Osteoblast (primary cell): ENCODE results near the gene PPP1R3C. TPM values are rescaled to one million over a fixed set of nuclear protein-coding genes. Genes with fewer than 3 reads are reported as not detected.

Experiments
- DNase-seq: peaks from one replicate; pipeline ENCODE4 v3.0.0; 2011; ENCODE audit warnings: low spot score, mixed read lengths; ENCODE audit not compliant: insufficient read length; ENCODE audit errors: missing footprints
- H2AFZ ChIP-seq: 2 replicates; pipeline ENCODE4 v1.6.0; 2011; ENCODE audit warnings: mild to moderate bottlenecking, low read length
- H3K27ac ChIP-seq: 2 replicates; pipeline ENCODE4 v1.5.1; 2011; ENCODE audit warnings: mild to moderate bottlenecking, low read depth, low read length, moderate library complexity
- H3K27me3 ChIP-seq: 2 replicates; pipeline ENCODE4 v1.6.0; 2012; ENCODE audit warnings: mild to moderate bottlenecking, control low read depth, inconsistent platforms, low read length, moderate library complexity; ENCODE audit not compliant: insufficient read depth
- H3K36me3 ChIP-seq: 2 replicates; pipeline ENCODE4 v1.5.1; 2011; ENCODE audit warnings: mild to moderate bottlenecking, low read length, control low read depth, moderate library complexity; ENCODE audit not compliant: insufficient read depth
- H3K4me1 ChIP-seq: 2 replicates; pipeline ENCODE4 v1.5.1; 2011; ENCODE audit warnings: mild to moderate bottlenecking, low read length, control low read depth, moderate library complexity; ENCODE audit not compliant: insufficient read depth
- H3K4me2 ChIP-seq: 2 replicates; pipeline ENCODE4 v1.6.0; 2011; ENCODE audit warnings: mild to moderate bottlenecking, low read length; ENCODE audit not compliant: insufficient read depth
- H3K4me3 ChIP-seq: fragments of 200-600 bp; sonication (generic); 3 replicates; pipeline ENCODE4 v1.5.1; 2012; ENCODE audit warnings: mild to moderate bottlenecking, low read length, inconsistent platforms; ENCODE audit not compliant: insufficient read depth
- H3K79me2 ChIP-seq: 2 replicates; pipeline ENCODE4 v1.6.0; 2012; ENCODE audit warnings: mild to moderate bottlenecking, low read length, control low read depth, inconsistent platforms; ENCODE audit not compliant: insufficient read depth
- H3K9me3 ChIP-seq: 2 replicates; pipeline ENCODE4 v1.5.1; 2011; ENCODE audit warnings: low read depth, low read length, control low read depth
- H4K20me1 ChIP-seq: 2 replicates; pipeline ENCODE4 v1.6.0; 2012; ENCODE audit warnings: mild to moderate bottlenecking, low read length, control low read depth; ENCODE audit not compliant: insufficient read depth
- total RNA-seq: library from RNA; depleted of rRNA; stranded (reverse); fragments of >200 nt; gene quantifications from 2 replicates; pipeline ENCODE4 v1.2.3, GENCODE V29; 2012
- TF ChIP-seq, protein P1 (sequence below): IDR thresholded peaks from 2 replicates; pipeline ENCODE4 v1.5.1; 2011; ENCODE audit warnings: mild to moderate bottlenecking, low read depth, low read length, moderate library complexity; ENCODE audit errors: extremely low read depth

The PPP1R3C gene
- total RNA-seq, 1 donor, result 87.9 TPM

GRCh38 chr10:91616137-91616536 lies 16.7 kb downstream of the PPP1R3C start:
- DNase-seq, result no peak
- no peak overlapping the region for H3K4me2 ChIP-seq
- H3K4me3 ChIP-seq, result no peak overlapping the region
- TF ChIP-seq, protein P1, sequence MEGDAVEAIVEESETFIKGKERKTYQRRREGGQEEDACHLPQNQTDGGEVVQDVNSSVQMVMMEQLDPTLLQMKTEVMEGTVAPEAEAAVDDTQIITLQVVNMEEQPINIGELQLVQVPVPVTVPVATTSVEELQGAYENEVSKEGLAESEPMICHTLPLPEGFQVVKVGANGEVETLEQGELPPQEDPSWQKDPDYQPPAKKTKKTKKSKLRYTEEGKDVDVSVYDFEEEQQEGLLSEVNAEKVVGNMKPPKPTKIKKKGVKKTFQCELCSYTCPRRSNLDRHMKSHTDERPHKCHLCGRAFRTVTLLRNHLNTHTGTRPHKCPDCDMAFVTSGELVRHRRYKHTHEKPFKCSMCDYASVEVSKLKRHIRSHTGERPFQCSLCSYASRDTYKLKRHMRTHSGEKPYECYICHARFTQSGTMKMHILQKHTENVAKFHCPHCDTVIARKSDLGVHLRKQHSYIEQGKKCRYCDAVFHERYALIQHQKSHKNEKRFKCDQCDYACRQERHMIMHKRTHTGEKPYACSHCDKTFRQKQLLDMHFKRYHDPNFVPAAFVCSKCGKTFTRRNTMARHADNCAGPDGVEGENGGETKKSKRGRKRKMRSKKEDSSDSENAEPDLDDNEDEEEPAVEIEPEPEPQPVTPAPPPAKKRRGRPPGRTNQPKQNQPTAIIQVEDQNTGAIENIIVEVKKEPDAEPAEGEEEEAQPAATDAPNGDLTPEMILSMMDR, result no peak
- H3K9me3 ChIP-seq, result no peaks in the 10 kb centered on the region
- H3K4me1 ChIP-seq, result peaks cover 32% of the 10 kb centered on the region
- no peaks in the 10 kb centered on the region for H3K27me3 ChIP-seq
- H3K27ac ChIP-seq, result peak overlapping the region; percentile 59
- H4K20me1 ChIP-seq, result no peaks in the 10 kb centered on the region
- no peaks in the 10 kb centered on the region for H3K36me3 ChIP-seq
- H3K79me2 ChIP-seq, result no peaks in the 10 kb centered on the region
- H2AFZ ChIP-seq, result no peak overlapping the region

GRCh38 chr10:91614225-91614624 lies 18.6 kb downstream of the PPP1R3C start:
- Histone ChIP-seq H3K79me2 (no peaks in the 10 kb centered on the region), H3K36me3 (no peaks in the 10 kb centered on the region), H3K9me3 (no peaks in the 10 kb centered on the region), H3K4me3 (peak overlapping the region; percentile 47), H3K27me3 (no peaks in the 10 kb centered on the region), H3K27ac (peak overlapping the region; percentile 99), H3K4me1 (peaks cover 49% of the 10 kb centered on the region), H2AFZ (no peak overlapping the region), H3K4me2 (peak overlapping the region; percentile 77), H4K20me1 (no peaks in the 10 kb centered on the region)
- TF ChIP-seq, protein P1, result no peak
- no peak for DNase-seq

GRCh38 chr10:91613411-91614187 lies 19.3 kb downstream of the PPP1R3C start:
- TF ChIP-seq, protein P1, result no peak
- peak; percentile 91 for DNase-seq
- Histone ChIP-seq H4K20me1 (no peaks in the 10 kb centered on the region), H3K4me1 (peaks cover 56% of the 10 kb centered on the region), H3K9me3 (no peaks in the 10 kb centered on the region), H3K4me2 (peak overlapping the region; percentile 77), H3K79me2 (no peaks in the 10 kb centered on the region), H3K36me3 (no peaks in the 10 kb centered on the region), H3K4me3 (peak overlapping the region; percentile 47), H3K27ac (peak overlapping the region; percentile 99), H3K27me3 (no peaks in the 10 kb centered on the region), H2AFZ (no peak overlapping the region)

- H3K79me2 ChIP-seq, result no peaks in the 10 kb centered on the region
- TF ChIP-seq, protein P1, result no peak
- DNase-seq, result no peak
- no peak overlapping the region for H3K27ac ChIP-seq
- no peaks in the 10 kb centered on the region for H4K20me1 ChIP-seq
- no peak overlapping the region for H2AFZ ChIP-seq
- H3K4me1 ChIP-seq, result peaks cover 56% of the 10 kb centered on the region
- no peaks in the 10 kb centered on the region for H3K9me3 ChIP-seq
- H3K27me3 ChIP-seq, result no peaks in the 10 kb centered on the region
- no peak overlapping the region for H3K4me3 ChIP-seq
- H3K36me3 ChIP-seq, result no peaks in the 10 kb centered on the region
- H3K4me2 ChIP-seq, result no peak overlapping the region
Observed at GRCh38 chr10:91610919-91611318, 22.0 kb downstream of the PPP1R3C start.
